PC-9 (cell line): ENCODE data around the gene SGCD.

Experiments
- EZH2 ChIP-seq: fragments of 200-600 bp; sonication (generic); IDR thresholded peaks from 2 replicates; pipeline ENCODE4 v1.8.0; 2017; ENCODE audit warnings: antibody characterized with exemption, low read depth
- TF ChIP-seq, protein P1 (sequence below): fragments of 200-600 bp; sonication (generic); conservative IDR thresholded peaks from 2 replicates; pipeline ENCODE4 v1.6.1; 2017; ENCODE audit warnings: mixed run types, antibody characterized with exemption, mild to moderate bottlenecking, moderate library complexity

DNA sequence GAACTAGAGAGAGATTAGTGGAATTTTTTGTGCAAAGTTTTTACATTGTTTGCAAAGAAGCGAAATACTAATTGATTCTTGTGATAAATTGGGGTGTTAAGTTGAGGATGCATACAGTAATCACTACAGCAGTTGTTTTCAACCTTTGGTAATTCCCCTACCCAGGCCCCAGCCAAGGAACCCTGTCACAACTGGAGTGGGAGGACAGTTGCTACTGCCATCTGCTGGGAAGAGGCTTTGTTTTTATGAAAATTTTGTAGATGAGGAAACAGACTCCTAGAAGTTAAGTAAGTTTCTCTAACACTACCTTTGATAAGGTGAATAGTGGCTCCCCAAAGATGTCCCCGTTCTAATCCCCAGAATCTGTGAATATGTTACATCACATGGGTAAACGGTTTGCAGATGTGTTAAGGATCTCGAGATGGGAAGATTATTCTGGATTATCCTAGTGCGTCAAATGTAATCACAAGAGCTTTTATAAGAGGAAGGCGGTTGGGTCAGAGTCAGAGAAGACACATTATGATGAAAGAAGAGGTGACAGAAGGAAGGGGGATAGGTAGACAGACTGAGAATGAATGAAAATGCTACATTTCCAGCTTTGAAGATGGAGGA lies 489.1 kb downstream of the SGCD start:
- TF ChIP-seq EZH2, result no peak
- TF ChIP-seq, protein P1, sequence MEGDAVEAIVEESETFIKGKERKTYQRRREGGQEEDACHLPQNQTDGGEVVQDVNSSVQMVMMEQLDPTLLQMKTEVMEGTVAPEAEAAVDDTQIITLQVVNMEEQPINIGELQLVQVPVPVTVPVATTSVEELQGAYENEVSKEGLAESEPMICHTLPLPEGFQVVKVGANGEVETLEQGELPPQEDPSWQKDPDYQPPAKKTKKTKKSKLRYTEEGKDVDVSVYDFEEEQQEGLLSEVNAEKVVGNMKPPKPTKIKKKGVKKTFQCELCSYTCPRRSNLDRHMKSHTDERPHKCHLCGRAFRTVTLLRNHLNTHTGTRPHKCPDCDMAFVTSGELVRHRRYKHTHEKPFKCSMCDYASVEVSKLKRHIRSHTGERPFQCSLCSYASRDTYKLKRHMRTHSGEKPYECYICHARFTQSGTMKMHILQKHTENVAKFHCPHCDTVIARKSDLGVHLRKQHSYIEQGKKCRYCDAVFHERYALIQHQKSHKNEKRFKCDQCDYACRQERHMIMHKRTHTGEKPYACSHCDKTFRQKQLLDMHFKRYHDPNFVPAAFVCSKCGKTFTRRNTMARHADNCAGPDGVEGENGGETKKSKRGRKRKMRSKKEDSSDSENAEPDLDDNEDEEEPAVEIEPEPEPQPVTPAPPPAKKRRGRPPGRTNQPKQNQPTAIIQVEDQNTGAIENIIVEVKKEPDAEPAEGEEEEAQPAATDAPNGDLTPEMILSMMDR, result peak; percentile 44; the same call in 1 of the 2 replicates
